Loucy (cell line): ENCODE data around the gene GLUD1.

Experiments used
- EZH2phosphoT487 ChIP-seq: fragments of 200-600 bp; IDR thresholded peaks from 2 replicates; pipeline ENCODE4 v1.6.1; 2018; ENCODE audit warnings: antibody characterized with exemption, mild to moderate bottlenecking, moderate library complexity, borderline replicate concordance
- TF ChIP-seq, protein P1 (sequence below): fragments of 200-600 bp; sonication (generic); conservative IDR thresholded peaks from 2 replicates; pipeline ENCODE4 v1.5.1; 2014; ENCODE audit warnings: mild to moderate bottlenecking, antibody characterized with exemption, low read length

- TF ChIP-seq, protein P1, sequence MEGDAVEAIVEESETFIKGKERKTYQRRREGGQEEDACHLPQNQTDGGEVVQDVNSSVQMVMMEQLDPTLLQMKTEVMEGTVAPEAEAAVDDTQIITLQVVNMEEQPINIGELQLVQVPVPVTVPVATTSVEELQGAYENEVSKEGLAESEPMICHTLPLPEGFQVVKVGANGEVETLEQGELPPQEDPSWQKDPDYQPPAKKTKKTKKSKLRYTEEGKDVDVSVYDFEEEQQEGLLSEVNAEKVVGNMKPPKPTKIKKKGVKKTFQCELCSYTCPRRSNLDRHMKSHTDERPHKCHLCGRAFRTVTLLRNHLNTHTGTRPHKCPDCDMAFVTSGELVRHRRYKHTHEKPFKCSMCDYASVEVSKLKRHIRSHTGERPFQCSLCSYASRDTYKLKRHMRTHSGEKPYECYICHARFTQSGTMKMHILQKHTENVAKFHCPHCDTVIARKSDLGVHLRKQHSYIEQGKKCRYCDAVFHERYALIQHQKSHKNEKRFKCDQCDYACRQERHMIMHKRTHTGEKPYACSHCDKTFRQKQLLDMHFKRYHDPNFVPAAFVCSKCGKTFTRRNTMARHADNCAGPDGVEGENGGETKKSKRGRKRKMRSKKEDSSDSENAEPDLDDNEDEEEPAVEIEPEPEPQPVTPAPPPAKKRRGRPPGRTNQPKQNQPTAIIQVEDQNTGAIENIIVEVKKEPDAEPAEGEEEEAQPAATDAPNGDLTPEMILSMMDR, result no peak
- no peak for TF ChIP-seq EZH2phosphoT487
Measured at GRCh38 chr10:87045434-87045938, 49.2 kb downstream of the GLUD1 start.
